GM21619 (cell line): ENCODE measurements around the gene DEF6.

ENCODE experiments used
- ATAC-seq: cut with Tn5 transposase; IDR thresholded peaks from one replicate; pipeline ENCODE4 v1.9.1; 2021; ENCODE audit not compliant: unreplicated experiment

Gene DEF6

DNA sequence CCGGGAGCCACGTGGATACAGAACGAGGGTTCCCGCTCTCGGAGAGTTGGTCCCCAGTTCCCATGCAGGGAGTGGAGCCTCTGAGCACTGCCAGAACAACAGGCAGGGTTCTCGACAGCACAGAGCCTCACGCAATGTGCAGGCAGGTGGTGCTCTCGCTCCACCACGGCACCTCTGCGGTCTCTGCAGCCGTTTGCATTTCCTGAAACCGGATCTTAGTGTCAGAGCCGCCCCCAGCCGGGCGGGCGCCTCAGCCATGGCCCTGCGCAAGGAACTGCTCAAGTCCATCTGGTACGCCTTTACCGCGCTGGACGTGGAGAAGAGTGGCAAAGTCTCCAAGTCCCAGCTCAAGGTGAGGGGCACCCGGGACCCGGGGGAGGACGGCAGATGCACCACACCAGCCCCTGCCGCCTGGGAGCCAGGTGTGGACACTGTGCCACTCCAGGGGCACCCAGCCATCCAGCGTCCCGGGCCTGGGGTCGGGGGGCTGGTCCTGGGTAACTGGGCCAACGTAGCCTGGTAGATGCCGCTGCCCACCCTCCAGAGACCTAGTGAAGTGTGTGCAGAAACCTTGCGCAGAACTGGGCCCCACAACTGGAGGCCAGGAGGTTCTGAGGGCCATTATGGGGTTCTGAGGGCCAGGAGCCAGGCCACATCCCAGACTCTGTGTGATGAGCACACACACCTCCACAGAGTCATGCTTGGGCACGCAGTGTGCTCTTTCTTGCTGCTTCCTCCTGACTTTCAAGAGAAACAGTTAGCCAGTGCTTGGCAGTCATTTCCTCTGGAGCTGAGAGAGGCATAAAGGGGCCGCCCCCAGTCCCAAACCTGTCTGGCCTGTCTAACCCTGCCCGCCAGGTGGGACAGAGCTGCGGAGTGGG lies at the start of gene DEF6:
TSS of gene DEF6 (plus strand) at position 218 of the 881 bp plus-strand sequence. CDS start at position 257, 39 bp downstream.
- peak; percentile 75 for ATAC-seq

DNA sequence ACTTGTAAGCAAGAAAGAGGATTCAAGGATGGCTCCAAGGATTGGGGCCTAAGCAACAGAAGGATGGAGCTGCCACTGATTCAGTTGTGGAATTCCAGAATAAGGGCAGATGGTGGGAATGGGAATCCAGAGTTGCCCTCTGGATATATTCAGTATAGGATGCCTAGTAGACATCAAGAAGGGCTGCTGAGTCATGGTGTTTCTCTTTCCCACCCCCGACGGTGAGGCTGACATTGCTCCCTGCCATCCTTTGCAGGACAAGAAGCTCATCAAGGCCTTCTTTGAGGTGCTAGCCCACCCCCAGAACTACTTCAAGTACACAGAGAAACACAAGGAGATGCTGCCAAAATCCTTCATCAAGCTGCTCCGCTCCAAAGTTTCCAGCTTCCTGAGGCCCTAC lies 49.3 kb upstream of the DEF6 start:
- ATAC-seq = no peak

DNA sequence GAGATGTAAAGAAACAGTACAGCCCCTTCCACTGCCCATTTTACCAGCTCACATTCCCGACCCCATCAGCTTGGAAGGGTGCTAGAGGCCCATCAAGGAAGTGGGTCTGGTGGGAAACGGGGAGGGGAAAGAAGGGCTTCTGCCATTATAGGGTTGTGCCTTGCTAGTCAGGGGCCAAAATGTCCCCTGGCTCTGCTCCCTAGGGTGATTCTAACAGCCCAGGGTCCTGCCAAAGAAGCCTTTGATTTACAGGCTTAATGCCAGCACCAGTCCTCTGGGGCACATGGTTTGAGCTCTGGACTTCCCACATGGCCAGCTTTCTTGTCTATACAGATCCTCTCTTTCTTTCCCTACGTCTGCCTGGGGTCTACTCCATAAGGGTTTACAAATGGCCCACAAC lies 48.7 kb upstream of the DEF6 start:
- ATAC-seq = no peak

- no peak for ATAC-seq
These were observed 45.7 kb upstream of the DEF6 start for GRCh38 chr6:35251949-35252348.

GRCh38 chr6:35253249-35253648 lies 44.4 kb upstream of the DEF6 start:
- ATAC-seq = no peak

- ATAC-seq = no peak
These were observed 39.3 kb upstream of the DEF6 start for GRCh38 chr6:35258336-35258735.

DNA sequence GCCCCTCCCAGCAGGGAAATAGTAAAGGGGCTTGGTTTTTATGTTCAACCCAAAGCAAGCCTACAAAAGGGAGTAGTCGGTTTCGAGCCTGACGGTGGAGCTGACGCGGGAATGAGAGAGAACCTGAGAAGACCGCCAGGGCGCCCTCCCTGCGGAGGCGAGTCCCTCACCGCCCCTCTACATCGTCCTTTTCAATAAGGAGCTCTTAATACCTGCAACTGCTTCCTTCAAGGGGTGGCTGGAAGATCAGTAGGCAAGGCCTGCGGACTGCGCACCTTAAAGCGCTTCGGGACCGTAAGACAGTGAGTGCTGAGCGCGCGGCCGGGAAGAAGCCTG lies 38.8 kb upstream of the DEF6 start:
- no peak for ATAC-seq

DNA sequence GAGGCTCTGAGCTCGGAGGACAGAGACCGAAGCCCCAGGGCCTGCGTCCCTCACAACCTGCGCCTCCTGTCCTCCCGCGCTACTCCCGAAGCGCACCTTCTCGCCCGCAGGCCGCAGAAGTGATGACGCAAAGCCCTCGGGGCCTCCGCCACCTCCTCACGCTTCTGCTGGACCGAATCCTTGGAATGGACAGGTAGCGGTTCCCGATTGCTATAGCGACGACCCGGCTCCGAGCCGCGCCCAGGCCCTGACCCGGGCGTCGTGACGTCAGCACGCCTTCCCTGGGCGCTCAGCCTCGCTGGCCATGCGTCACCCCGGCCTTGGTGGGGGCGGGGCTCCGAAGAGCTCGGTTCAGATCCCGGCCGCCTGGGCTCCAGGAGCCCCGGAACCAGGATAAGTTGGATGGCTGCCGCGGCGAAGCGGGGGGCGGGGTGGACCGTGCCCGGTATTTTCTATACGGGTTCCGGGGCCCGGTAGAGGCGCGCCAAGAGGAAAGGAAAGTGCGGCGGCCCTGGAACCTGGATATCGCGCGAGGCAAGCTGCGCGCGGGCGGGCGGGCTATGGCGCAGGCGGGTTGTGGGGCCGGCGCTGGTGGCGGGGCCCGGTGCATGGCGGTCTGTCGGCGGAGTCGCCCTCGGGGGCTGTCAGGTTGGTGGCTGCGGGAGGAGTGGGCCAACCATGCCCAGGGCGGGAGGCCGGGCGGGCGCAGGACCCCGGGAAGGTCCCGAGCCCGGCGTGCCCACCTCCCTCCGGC lies 38.2 kb upstream of the DEF6 start, which contains the start of gene ZNF76:
TSS of gene ZNF76 (plus strand) at position 542 of the 754 bp plus-strand sequence. CDS start 21,417 bp downstream, outside the sequence.
- ATAC-seq = peak; percentile 84

DNA sequence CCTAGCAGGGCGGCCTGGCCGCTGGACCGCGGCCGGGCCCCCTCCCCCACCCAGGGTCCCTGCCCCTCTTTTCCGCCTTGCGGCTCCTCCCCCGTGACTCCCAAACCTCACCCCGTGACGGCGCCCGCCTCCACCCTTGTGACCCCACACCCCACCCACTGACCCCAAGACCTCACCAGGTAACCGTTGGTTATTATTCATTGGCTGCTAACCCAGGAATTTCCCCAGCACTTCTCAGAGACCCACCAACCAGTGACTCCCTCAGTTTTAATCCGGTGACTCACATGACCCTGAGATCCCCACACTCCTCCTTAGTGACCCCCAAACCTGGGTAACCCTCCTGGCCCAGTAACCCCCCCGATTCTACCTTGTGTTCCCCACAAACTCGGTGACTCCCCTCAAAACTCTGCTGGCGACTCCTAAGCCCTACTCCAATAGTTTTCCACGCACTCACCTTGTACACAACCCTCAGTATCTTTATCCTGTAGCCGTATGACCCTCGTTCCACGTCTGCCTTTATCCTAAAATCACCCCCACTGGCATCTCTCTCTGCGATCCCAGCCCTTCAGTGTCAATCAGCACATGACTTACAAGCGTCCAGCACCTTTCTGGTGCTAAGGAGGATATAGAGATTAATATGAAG lies 37.5 kb upstream of the DEF6 start:
- peak; percentile 31 for ATAC-seq

- no peak for ATAC-seq
These were observed 36.7 kb upstream of the DEF6 start for GRCh38 chr6:35260591-35261570.

- no peak for ATAC-seq
These were observed 35.0 kb upstream of the DEF6 start for GRCh38 chr6:35262596-35262995.

DNA sequence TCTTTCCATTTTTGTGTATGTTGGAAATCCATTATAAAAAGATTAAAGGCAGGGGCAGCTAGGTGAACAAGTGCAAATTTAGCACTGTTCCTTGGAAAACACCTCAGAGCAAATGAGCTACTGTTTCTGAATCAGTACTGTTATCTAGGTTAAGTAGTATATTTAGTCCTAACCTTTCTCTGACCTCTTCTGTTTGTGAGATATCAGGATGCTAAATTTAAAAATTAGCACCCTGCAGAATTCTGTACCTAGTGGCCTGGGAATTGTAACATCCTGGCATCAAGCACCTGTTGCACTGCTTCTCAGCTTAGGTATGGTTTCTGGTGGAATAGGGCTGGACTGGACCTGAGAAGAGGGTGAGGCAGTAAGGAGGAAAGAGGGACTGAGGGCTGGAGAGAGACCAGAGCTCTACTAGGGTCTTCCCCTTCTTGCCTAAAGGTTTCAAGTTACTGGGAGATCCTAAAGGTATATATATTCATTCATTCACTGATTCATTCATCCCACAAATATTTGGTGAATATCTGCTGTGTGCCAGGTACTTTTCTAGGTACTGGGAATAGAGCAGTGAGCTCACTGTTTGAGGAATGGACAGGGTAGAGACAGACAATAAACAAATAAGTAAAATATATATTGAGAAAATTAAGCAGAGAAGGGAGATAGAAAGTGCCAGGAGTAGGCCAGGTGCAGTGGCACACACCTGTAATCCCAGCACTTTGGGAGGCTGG lies 32.9 kb upstream of the DEF6 start:
- no peak for ATAC-seq

DNA sequence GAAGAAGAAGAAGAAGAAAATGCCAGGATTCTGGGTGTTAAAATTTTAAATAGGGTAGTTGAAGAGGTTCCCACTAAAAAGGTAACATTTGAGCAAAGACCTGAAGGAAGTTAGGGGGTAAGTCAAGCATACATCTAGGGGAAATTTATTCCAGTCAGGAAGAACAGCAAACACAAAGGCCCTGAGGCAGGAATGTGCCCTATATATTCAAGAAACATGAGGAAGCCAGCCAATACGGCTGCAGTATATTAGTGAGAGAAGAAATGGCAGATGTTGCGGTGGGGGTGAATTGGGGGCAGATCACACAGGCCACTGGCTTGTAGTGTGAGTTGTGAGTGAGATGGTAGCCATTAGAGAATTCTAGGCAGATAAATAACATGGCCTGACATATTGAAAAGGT lies 32.1 kb upstream of the DEF6 start:
- no peak for ATAC-seq

DNA sequence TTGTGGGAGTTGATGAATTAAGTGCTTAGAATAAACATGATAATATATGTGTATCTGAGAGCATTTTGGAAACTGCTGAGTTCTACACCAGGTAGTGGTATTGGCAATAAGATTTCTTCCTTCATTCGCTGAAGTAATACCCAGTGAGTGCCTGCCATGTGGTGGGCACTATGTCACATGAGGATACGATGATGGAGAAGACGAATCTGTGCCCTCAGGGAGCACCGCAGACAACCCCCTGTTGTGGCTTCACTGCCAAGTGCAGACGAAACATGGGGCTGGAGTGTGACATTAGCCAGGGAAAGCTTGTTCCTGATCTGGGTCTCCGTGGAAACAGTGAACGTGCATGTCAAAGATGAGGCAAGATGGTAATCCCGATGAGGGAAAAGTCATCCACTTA lies 30.2 kb upstream of the DEF6 start:
- no peak for ATAC-seq

DNA sequence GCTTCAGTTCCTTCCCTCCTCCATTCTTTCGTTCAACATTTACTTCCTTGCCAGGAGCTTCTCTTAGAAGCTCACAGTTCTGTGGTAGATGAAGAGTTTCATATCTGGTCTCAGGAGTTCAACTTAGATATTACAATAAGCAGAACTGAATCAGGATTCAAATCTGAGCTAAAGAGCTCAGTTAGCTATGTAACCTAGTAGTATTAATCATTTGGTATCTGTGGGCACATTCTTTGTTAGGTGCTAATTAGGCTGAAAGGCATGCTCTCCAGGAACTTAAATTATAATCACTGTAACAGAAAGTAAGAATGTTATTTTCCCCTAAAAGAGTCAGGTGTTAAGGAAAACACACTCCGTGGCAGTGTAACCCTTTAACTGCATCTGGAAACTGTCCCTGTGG lies 29.7 kb upstream of the DEF6 start:
- no peak for ATAC-seq

- no peak for ATAC-seq
These were observed 25.6 kb upstream of the DEF6 start for GRCh38 chr6:35272005-35272404.

GRCh38 chr6:35273822-35274559 lies 23.6 kb upstream of the DEF6 start:
- ATAC-seq = no peak

- ATAC-seq = no peak
These were observed 21.8 kb upstream of the DEF6 start for GRCh38 chr6:35275744-35276260.

GRCh38 chr6:35278708-35279107 lies 18.9 kb upstream of the DEF6 start:
- ATAC-seq = no peak
